ENCODE measurements around the gene CSN1S1.

CSN1S1 gene

DNA sequence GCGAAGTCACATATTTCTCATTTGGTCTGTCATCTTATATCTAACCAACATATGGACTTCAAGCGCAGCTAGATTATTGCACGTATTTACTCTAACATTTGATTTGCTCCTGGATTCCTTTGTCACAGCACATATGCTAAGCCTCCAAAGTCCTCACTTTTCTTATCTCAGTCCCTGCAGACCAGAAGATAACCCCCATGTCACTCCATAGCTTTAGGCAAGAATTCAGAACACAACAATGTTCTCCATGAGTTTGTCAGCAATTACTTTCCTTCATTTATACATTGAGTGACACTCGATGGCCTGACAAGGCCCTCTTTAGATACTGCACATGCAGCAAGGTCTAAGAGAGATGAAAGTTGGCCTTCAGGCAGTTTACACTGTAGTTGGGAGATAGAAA, 60.1 kb downstream of the CSN1S1 start:
- DNase-seq: no peak

GRCh38 chr4:69994782-69995181, 63.9 kb downstream of the CSN1S1 start:
- no peak for DNase-seq

DNA sequence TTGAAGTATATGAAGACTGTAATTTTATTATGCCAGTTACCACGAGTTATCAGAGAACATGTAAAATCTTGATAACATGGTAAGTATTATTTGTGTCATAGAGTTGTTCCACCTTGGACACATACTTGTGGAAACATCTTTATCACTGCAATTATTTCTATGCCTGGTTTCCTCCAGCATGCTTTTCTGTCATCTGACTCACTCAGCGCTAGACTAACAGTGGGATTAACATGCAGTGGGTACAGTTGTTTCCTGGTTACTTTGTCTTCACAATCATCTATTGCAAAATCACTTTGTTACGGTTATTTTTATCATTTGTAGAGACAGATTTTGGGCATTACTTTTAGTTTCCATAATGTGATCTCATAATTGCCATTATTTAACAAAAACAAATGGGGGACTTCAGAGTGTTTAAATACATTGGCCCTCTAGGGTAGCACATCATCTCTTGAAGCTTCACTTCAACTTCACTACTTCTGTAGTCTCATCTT, 64.7 kb downstream of the CSN1S1 start, which contains the start of gene STATH:
Gene STATH (plus strand): TSS at position 441 of the 491 bp plus-strand sequence. CDS start 2,472 bp downstream, outside the sequence.
- no peak for DNase-seq
